ENCODE measurements around the gene MDH2.
"Not testable (repeated sequence)": the region's sequence is repeated elsewhere in the genome, so short reads cannot be mapped to it uniquely, and the experiment has no call there.

The MDH2 gene

GRCh38 chr7:76072243-76073148, 24.6 kb downstream of the MDH2 start:
- DNase-seq = no peak

GRCh38 chr7:76073335-76073990, 25.6 kb downstream of the MDH2 start:
- no peak for DNase-seq

GRCh38 chr7:76074306-76074971, 26.5 kb downstream of the MDH2 start:
- no peak for DNase-seq

- DNase-seq = no peak
Measured at GRCh38 chr7:76074972-76075370, 27.1 kb downstream of the MDH2 start.

DNA sequence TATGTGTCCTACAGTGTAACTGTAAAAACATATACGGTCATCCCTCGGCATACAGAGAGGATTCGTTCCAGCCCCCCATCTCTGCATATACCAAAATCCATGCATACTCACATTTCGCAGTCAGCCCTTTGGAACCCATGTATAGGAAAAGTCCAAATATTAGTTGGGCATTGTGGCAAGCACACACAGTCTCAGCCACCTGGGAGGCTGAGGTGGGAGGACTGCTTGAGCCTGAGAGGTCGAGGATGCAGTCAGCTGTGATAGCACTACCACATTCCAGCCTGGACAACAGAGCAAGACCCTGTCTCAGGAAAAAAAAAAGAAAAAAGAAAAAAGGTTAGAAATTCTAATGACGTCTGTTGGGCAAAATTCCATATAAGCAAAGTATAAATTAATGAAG, 29.1 kb downstream of the MDH2 start:
- DNase-seq = no peak

DNA sequence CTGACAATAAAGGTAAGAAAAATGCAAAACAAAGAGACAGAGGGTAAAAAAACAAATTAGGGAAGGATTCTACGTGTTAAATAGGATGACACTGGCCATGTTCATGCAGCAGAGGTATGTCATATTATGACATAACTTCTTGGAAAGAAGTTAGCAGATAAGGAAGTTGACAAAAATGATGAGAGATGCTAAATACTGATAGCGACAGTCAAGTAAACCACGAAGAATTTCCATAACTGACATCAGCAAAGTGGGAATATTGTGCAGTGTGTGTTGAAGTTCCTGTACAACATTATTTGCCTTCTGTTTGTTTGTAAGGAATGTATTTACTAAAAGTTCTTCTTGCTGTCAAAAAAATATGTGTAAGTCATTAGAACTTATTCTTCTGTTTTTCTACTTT, 29.5 kb downstream of the MDH2 start:
- DNase-seq = no peak

GRCh38 chr7:76080204-76080603, 32.3 kb downstream of the MDH2 start:
- DNase-seq = no peak

DNA sequence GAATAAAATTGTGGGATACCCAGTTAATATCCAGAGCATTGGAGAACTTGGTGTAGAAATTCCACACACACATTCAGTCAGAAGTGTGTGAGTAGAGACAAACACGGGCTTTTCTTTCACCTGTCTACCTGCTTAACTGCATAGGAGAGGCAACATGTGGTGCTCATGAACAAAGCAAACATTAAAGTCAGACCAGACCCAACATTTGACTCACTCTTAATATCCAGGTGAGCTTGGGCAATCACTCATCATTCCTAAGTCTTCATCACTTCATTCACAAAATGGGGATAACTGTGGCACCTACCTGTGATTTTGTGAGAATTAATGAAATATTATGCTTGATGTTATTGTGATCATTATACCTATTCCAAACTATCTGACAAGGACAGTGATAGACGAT, 36.2 kb downstream of the MDH2 start:
- DNase-seq = not testable (repeated sequence)

- DNase-seq = no peak
Measured at GRCh38 chr7:76086070-76086469, 38.2 kb downstream of the MDH2 start.

GRCh38 chr7:76087362-76087791, 39.5 kb downstream of the MDH2 start:
- not testable (repeated sequence) for DNase-seq

GRCh38 chr7:76089865-76090475, 42.1 kb downstream of the MDH2 start:
- no peak for DNase-seq

DNA sequence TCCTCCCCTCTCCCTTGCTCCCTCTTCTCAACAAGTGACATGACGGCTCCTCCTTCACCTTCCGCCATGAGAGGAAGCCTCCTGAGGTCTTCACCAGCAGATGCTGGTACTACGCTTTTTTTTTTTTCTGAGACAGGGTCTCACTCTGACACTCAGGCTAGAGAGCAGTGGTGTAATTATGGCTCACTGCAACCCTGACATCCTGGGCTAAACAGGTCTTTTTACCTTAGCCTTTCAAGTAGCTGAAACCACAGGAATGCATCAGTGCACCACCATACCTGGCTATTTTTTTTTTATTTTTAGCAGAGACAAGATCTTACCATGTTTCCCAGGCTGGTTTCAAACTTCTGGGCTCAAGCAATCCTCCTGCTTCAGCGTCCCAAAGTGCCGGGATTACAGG, 43.6 kb downstream of the MDH2 start:
- DNase-seq = no peak

DNA sequence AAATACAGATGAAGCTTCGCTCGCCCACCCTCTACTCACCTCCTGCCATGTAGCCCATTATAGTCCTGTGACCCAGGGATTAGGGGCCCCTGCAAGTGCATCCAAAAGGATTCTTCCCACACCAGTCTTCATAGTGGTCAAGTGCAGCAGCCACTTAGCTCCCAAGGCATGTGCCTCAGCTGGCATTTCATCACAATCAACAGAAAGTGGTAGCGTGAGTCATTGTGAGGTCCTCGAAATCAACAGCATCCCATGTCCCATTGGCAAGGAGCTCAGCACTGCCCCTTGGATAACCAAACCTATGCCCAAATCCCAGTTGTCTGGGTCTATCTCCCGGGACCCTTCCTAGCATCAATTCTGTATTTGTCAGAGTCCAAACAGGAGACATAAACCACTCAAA, 45.6 kb downstream of the MDH2 start:
- DNase-seq = not testable (repeated sequence)

DNA sequence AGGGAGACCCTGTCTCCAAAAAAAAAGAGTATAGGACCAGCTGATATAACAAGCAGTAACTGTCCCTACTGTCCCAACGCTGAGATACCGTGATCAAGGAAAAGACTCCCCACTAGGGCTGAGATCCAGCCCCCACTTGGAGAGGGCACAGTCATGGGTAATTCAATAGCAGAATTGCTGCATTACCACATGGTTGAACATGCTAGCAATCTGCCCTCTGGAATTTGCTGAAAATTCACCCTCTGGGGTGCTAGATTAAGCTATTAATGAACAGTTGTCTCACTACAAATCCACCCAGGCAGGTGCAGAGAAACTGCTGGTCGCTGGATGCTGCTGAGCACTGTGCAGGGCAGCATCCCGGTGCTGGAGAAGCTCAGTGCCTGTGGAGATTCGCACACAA, 46.4 kb downstream of the MDH2 start:
- not testable (repeated sequence) for DNase-seq

GRCh38 chr7:76095908-76096307, 48.0 kb downstream of the MDH2 start:
- no peak for DNase-seq

DNA sequence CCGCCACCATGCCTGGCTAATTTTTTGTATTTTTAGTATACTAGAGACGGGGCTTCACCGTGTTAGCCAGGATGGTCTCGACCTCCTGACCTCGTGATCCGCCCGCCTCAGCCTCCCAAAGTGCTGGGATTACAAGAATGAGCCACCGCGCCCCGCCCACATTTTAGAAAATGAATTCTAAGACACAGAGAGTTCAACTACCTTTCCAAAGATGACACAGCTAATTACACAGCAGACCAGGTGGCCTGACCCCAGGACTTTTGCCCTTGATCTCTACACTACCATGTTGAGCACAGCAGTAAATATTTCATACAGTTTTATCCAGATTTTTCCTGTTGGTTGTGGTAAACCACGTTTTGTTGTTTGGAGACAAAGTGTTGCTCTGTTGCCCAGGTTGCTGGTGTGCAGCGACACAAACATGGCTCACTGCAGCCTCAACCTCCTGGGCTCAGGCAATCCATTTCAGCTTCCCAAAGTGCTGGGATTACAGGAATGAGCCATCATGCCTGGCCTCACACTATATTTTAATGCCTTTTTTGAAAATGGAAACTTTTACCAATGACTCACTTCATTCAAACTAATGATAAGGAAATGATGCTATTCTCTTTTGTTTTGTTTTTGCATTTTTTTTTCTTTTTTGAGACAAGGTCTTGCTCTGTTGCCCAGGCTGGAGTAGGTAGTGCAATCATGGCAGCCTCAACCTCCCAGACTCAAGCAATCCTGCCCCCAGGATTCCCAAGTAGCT, 54.0 kb downstream of the MDH2 start:
- DNase-seq = not testable (repeated sequence)

GRCh38 chr7:76103788-76104187, 55.9 kb downstream of the MDH2 start:
- not testable (repeated sequence) for DNase-seq

GRCh38 chr7:76106130-76106529, 58.2 kb downstream of the MDH2 start:
- not testable (repeated sequence) for DNase-seq

DNA sequence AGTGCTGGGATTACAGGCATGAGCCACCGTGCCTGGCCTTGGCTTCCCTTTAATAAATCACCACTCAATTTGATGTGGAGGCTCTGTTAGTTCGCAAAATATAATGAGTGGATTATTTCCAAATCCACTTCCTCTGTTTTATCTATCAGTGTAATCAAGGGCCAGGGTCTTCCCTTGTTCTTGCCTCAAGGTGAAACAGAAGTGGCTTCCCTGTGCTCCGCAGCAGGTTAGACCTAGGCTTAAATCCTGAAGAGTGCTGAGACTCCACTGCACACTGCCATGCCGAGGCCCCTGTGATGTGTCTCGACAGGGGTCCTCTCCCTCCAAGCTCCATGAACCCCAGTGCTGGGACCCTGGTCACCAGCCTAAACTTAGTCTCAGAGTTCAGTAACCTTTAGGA, 59.0 kb downstream of the MDH2 start:
- DNase-seq = no peak

GRCh38 chr7:76108540-76109233, 60.8 kb downstream of the MDH2 start:
- DNase-seq = no peak

- not testable (repeated sequence) for DNase-seq
Measured at GRCh38 chr7:76113042-76113630, 65.2 kb downstream of the MDH2 start.

Measured in activated CD4-positive, alpha-beta T cell treated with anti-CD3 and anti-CD28 coated beads for 48 hours (primary cell).